DOHH2 (cell line): ENCODE data around the gene PC.

Source experiments
- H3F3A ChIP-seq: fragments of 200-600 bp; sonication (generic), shearing (Covaris generic); 2 replicates; pipeline ENCODE4 v1.6.0; 2016; ENCODE audit warnings: antibody characterized with exemption, mild to moderate bottlenecking; ENCODE audit not compliant: control insufficient read depth, insufficient read depth
- H3K27ac ChIP-seq: fragments of 200-600 bp; sonication (generic); 2 replicates; pipeline ENCODE4 v1.5.1; 2014; ENCODE audit warnings: low read depth, mild to moderate bottlenecking, low read length, moderate library complexity
- H3K27me3 ChIP-seq: fragments of 200-600 bp; sonication (generic); 2 replicates; pipeline ENCODE4 v1.6.1; 2014; ENCODE audit warnings: mild to moderate bottlenecking, low read length, mixed read lengths; ENCODE audit not compliant: control insufficient read depth
- H3K36me3 ChIP-seq: fragments of 200-600 bp; sonication (generic); 2 replicates; pipeline ENCODE4 v1.6.1; 2014; ENCODE audit warnings: mild to moderate bottlenecking, low read length, moderate library complexity, mixed read lengths; ENCODE audit not compliant: control insufficient read depth
- H3K4me1 ChIP-seq: fragments of 200-600 bp; sonication (generic); 2 replicates; pipeline ENCODE4 v1.6.1; 2014; ENCODE audit warnings: mild to moderate bottlenecking, low read length, mixed read lengths; ENCODE audit not compliant: control insufficient read depth
- H3K4me2 ChIP-seq: fragments of 200-600 bp; sonication (generic); 2 replicates; pipeline ENCODE4 v1.6.0; 2014; ENCODE audit warnings: mild to moderate bottlenecking, low read length, moderate library complexity
- H3K4me3 ChIP-seq: fragments of 200-600 bp; sonication (generic); 2 replicates; pipeline ENCODE4 v1.5.1; 2014; ENCODE audit warnings: mild to moderate bottlenecking, low read length, mixed read lengths
- H3K79me2 ChIP-seq: fragments of 200-600 bp; sonication (generic); 2 replicates; pipeline ENCODE4 v1.6.1; 2014; ENCODE audit warnings: mild to moderate bottlenecking, low read length, mixed read lengths; ENCODE audit not compliant: control insufficient read depth
- H3K9me2 ChIP-seq: fragments of 200-600 bp; sonication (generic); replicated peaks from 2 replicates; pipeline ENCODE4 v1.6.1; 2014; ENCODE audit warnings: mild to moderate bottlenecking, low read length, mixed read lengths; ENCODE audit not compliant: control insufficient read depth
- H3K9me3 ChIP-seq: fragments of 200-600 bp; sonication (generic); 2 replicates; pipeline ENCODE4 v1.6.1; 2014; ENCODE audit warnings: antibody characterized with exemption, low read length, mixed read lengths; ENCODE audit not compliant: control insufficient read depth, insufficient read depth
- H4K20me1 ChIP-seq: fragments of 200-600 bp; sonication (generic); 2 replicates; pipeline ENCODE4 v1.6.0; 2014; ENCODE audit warnings: low read depth, mild to moderate bottlenecking, antibody characterized with exemption, low read length, moderate library complexity; ENCODE audit not compliant: control insufficient read depth, insufficient read depth
- EZH2phosphoT487 ChIP-seq: fragments of 200-600 bp; sonication (generic); IDR thresholded peaks from 2 replicates; pipeline ENCODE4 v1.6.1; 2017; ENCODE audit warnings: borderline replicate concordance, mild to moderate bottlenecking, antibody characterized with exemption, low read length, moderate library complexity, mixed read lengths
- TF ChIP-seq, protein P1 (sequence below): fragments of 200-600 bp; sonication (generic); IDR thresholded peaks from one replicate; pipeline ENCODE4 v1.5.1; 2014; ENCODE audit warnings: antibody characterized with exemption, mild to moderate bottlenecking, low read depth, low read length; ENCODE audit not compliant: poor library complexity, severe bottlenecking

Gene PC

DNA sequence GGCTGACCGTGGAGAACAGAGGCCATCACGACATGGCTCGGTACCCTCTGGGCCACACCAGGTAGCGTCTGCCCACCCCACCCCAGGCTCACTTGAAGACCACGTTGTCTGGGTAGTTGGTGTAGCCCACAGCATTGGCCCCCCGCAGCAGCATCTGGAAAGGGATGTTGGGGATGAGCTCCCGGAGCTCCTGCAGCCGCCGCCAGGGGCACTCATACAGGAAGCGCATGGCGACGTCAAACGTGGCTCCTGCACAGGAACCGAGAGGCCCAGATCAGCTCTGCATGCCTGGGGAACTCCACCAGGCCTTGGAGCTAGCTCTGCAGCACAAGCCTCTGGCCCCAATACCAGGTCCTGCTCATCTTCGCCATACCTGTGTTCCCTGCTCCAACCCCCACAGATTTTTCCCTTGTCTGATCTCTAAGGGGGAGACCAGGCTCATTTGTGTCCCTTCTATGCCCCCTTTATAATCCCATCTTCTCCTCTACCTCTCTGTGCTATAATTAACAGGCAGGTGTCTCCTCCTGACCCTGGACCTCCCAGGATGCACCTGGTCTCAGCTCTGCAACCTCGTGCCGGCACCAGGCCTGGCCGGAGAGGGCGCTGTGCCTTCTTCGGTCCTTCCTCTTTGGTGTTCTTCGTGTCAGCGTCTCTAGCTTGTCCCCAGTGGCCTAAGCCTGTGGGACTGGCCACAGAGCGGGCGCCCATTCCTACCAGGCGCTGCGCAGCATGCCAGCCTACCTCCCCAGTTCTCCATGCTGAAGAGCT is 106.3 kb downstream of the PC start:
- no peaks in the 10 kb centered on the region for H3F3A ChIP-seq
- 0 out of 2 replicates have a peak overlapping the region, but pooled peaks have one; percentile 9 for H3K4me3 ChIP-seq
- peak overlapping the region; percentile 30 for H3K4me2 ChIP-seq
- H3K4me1 ChIP-seq, result peaks cover 19% of the 10 kb centered on the region
- H3K27me3 ChIP-seq, result no peaks in the 10 kb centered on the region
- TF ChIP-seq EZH2phosphoT487, result no peak
- TF ChIP-seq, protein P1, sequence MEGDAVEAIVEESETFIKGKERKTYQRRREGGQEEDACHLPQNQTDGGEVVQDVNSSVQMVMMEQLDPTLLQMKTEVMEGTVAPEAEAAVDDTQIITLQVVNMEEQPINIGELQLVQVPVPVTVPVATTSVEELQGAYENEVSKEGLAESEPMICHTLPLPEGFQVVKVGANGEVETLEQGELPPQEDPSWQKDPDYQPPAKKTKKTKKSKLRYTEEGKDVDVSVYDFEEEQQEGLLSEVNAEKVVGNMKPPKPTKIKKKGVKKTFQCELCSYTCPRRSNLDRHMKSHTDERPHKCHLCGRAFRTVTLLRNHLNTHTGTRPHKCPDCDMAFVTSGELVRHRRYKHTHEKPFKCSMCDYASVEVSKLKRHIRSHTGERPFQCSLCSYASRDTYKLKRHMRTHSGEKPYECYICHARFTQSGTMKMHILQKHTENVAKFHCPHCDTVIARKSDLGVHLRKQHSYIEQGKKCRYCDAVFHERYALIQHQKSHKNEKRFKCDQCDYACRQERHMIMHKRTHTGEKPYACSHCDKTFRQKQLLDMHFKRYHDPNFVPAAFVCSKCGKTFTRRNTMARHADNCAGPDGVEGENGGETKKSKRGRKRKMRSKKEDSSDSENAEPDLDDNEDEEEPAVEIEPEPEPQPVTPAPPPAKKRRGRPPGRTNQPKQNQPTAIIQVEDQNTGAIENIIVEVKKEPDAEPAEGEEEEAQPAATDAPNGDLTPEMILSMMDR, result peak; percentile 75
- no peaks in the 10 kb centered on the region for H3K79me2 ChIP-seq
- H3K9me2 ChIP-seq, result no peaks in the 10 kb centered on the region
- H3K36me3 ChIP-seq, result peaks cover 9% of the 10 kb centered on the region; the same call in 1 of the 2 replicates
- H3K9me3 ChIP-seq, result no peaks in the 10 kb centered on the region
- no peaks in the 10 kb centered on the region for H4K20me1 ChIP-seq
- H3K27ac ChIP-seq, result no peak overlapping the region

DNA sequence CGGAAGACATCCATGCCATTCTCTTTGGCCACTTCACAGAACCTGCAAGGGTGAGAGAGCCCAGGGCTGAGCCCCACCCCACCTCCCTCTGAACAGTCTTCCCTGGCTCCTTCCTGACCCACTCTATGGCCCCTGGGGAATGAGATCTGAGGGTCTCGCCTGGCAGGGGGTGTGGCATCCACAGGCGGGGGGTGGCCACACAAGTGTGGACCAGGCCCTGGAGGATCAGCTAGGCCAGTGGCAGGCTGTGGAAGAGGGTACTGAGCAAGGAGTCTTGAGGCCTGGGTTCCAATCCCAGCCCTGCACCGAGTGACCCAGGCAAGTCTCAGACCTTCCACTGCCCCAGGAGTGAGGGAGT is 107.0 kb downstream of the PC start:
- H3F3A ChIP-seq, result no peaks in the 10 kb centered on the region
- TF ChIP-seq, protein P1, result no peak
- TF ChIP-seq EZH2phosphoT487, result no peak
- no peak overlapping the region for H3K27ac ChIP-seq
- no peaks in the 10 kb centered on the region for H3K79me2 ChIP-seq
- H3K27me3 ChIP-seq, result no peaks in the 10 kb centered on the region
- H3K4me3 ChIP-seq, result no peak overlapping the region
- H3K9me2 ChIP-seq, result no peaks in the 10 kb centered on the region
- peaks cover 19% of the 10 kb centered on the region for H3K4me1 ChIP-seq
- H3K36me3 ChIP-seq, result peaks cover 12% of the 10 kb centered on the region; the same call in 1 of the 2 replicates
- H3K9me3 ChIP-seq, result no peaks in the 10 kb centered on the region
- H3K4me2 ChIP-seq, result 0 out of 2 replicates have a peak overlapping the region, but pooled peaks have one; percentile 30
- H4K20me1 ChIP-seq, result no peaks in the 10 kb centered on the region

GRCh38 chr11:66850588-66851238 is 107.5 kb downstream of the PC start:
- no peaks in the 10 kb centered on the region for H3K9me3 ChIP-seq
- TF ChIP-seq, protein P1, result no peak
- TF ChIP-seq EZH2phosphoT487, result no peak
- H3K79me2 ChIP-seq, result no peaks in the 10 kb centered on the region
- peaks cover 15% of the 10 kb centered on the region for H3K36me3 ChIP-seq
- H3K4me1 ChIP-seq, result peaks cover 16% of the 10 kb centered on the region
- no peaks in the 10 kb centered on the region for H3K27me3 ChIP-seq
- H3K4me2 ChIP-seq, result no peak overlapping the region
- H3K27ac ChIP-seq, result no peak overlapping the region
- no peaks in the 10 kb centered on the region for H3F3A ChIP-seq
- no peaks in the 10 kb centered on the region for H4K20me1 ChIP-seq
- no peaks in the 10 kb centered on the region for H3K9me2 ChIP-seq
- no peak overlapping the region for H3K4me3 ChIP-seq
